ENCODE measurements around the gene KDM4C.

KDM4C gene

DNA sequence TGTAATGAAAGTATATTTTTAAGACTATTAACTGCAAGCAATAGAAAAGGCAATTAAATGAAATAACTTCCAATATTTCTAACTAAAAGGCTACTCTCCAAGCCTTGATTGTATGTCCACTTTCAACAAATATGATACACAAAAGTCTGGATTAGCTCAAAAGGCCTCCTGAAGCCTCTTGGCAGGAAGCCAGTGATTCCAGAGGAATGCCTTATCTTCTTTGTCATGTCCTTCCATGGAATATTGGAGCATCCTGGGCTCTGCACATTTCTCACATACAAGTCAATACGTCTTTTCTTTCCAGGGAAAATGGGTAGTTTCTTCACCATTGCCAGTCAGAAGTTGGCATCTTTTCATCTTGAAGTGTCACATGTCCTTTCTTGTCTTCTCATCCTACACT is 357.8 kb downstream of the KDM4C start:
- no peak for DNase-seq

DNA sequence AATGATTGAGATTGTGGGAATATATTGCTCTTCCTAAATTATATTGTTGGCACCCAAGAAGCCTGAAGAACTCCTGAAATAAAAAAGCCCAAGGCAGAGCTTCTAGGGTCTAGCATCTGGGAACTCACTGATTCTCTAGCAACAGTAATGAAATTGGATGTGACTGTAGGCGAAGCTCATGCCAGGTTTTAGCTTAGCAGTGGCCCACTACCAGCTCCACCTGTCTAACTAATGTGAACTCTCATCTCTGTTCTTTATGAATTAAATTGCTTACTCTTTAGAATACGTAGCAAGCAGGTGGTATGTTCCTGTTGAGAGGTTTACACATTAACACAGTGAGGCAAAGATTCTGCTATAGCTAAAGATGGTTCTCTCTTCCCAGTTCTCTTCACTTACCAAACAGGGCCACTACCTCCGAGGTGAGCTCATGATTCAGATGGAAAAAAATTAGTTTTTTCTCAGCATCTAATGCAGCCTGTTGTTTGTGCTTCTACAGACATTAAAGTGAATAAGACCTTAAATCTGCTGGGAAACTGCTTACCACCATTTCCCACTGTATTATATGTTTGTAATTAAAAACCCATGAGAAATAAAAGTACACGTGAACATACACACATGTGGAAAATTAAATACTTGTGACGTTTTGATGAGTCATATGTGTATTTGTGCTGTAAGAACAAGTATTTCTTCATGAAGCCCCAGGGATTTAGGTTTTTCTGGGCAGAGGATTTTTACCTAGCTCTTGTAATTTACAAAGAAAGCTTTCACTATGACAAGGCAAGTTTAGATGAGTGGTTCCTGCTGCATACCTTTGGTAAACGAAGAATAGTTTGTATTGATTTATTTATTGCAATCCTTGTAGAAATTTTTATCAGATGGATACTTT is 360.1 kb downstream of the KDM4C start:
- DNase-seq = no peak

DNA sequence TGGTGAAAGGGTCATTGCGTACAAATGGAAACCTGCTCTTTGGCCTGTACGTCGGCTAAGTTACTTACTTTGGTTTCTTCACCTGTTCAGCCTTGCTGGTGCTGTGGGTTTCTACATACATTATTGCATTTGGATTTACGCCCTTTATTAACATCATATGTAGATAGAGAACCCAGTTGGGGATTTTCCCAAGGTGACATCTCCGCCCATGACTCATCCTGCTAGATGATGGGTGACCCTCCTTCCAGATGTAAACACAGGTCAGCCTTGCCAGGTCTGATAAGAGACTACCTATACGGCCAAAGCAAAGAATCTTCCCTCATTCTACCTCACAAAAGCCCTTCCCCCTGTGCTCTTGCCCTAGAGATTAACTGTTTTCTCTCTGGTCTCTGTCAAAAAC is 360.9 kb downstream of the KDM4C start:
- no peak for DNase-seq

DNA sequence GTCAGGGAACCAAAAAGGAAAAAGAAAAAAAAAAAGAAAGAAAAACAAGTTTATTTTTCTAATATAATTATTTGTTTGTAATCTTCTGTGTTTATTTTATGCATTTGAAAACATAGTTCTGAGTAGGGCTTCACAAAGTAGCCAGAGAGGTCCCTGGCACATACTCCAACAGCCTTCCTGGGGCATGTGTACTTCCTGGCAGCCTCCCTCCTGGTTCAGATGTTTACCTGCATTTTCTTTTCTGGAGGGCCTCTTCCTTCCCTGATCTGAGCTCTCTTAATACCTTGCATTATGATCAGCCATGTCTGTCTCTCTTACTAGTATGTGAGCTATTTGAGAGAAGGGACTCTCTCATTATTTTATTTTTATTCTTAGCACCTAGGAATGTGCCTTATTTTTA is 361.8 kb downstream of the KDM4C start:
- no peak for DNase-seq

DNA sequence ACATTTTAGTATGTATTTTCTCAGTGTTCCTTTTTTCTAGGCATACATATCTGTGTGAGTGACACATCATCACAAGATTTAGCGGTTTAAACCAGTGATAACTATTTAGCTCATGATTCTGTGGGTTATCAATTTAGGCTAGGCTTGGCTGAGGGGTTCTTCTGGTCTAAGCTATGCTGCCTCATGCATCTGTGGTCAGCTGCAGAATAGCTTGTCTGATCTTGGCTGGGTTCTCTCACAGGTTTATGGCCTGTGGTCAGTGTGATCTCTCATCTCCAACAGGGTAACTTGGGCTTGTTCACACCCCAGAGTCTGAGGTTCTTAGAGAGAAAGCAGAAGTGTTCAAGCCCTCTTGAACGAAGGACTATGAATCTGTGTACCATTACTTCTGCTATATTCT is 363.3 kb downstream of the KDM4C start:
- peak; percentile 7 to 12 for DNase-seq

DNA sequence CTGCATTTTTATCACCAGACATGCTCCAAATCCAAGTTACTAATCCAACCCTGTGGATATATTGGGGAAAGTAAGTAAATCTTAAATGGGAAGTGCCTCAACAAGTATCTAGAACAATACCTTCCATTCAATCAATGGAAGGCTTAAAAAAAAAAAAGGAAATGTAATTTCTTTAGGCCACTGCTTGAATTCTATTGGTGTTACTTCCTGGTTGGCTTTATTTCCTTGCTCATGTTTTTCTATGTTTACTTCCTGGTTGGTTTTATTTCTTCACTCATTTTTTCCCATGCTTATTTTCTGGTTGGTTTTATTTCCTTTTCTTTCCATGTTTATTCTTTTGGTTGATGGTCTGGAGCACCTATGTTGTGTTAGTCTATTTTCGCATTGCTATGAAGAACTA is 363.9 kb downstream of the KDM4C start:
- no peak for DNase-seq

DNA sequence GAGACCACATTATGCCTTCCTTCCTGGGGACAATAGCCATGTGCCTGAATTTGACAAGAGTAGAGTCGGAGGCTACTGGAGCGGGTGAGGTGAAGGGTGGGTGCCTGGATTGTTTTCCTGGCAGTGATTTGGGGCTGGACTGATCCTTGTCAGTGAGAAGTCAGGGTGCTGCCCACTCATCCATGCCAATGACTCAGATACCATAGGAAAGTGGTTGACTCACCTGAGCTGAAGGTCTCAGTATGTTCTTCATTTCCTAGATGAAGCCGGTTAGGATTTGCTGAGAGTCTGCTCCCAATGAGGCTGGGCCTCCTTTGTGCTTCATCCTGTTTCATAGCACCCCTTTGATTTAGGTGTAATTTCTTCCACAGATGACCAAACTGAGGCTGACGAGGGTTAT is 366.0 kb downstream of the KDM4C start:
- no peak for DNase-seq

DNA sequence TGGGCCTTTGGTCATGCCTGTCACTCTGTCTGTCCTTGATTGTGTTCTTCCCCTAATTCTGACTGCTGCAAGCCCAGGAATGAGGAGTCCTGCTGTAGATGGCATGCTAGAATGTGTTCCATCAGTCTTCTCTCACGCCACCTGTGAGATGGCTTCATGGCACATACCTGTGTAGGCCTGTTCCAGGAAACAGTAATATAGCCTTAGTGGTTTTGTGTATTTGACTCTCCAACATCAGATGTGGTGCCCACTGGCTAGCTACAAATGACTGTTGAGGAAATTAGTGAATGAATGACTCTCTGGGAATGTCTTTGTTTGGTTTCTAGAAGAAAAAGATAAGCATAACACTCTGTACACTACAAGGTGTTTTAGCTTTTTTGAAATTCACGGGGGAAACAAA is 367.5 kb downstream of the KDM4C start:
- no peak for DNase-seq

DNA sequence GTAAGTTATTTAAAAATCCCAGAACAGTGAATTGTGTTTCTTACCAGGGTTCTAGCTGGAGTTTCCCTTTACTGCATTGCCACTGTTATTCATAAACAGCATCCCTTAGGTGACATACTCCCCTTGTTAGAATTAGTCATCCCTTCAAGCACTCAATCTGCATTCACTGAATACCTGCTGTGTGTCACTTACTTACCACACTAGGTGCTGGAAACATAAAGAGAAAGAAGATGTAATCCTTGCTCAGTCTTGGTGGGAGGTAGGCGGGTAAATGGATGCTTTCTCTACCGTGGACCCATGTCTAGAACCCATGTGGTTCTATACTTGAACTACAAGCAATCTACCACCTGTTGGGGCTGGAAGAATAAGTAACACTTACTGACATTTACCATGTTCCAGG is 371.6 kb downstream of the KDM4C start:
- DNase-seq = no peak

DNA sequence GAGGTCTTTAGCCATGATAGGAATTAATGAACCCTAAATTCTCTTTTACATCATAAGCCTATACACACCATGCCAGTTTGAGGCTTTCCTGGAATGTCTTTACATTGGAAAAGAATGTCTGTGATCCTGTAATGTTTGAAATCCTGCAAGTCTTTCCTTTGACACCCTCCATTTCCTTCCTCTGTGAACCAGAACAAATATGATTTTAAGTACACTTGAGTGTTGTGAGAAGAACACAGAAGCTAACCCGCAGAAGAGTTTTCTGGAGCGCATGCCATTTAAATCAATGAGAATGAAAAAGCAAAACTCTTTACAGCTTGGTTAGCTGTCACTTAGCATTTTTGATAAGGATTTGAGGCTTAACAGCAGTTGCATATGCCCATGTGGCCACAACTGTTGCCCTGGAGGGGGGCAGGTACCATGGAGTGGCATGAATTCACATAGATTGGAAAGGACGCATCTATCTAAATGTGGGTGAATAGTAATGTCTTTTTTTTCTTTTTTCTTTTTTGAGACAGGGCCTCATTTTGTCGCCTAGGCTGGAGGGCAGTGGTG is 372.6 kb downstream of the KDM4C start:
- DNase-seq = no peak

DNA sequence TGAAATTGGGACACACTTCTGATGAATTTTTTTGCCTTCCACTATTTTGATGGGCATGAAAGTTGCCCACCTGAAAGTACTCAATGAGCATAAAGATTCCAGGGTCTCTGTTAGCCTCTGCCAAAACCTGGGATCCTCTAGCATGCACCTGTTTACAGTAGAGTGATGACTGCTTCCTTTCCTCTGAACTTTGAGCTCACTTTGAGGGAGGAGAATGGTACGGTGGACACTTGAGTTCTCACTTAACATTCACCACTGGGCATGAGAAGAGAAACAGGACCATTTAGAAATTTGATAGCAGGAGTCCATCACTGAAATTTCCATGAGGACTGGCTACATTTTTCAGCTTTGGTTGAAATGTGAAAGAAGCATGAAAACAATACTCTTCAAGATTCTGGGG is 374.8 kb downstream of the KDM4C start:
- no peak for DNase-seq

DNA sequence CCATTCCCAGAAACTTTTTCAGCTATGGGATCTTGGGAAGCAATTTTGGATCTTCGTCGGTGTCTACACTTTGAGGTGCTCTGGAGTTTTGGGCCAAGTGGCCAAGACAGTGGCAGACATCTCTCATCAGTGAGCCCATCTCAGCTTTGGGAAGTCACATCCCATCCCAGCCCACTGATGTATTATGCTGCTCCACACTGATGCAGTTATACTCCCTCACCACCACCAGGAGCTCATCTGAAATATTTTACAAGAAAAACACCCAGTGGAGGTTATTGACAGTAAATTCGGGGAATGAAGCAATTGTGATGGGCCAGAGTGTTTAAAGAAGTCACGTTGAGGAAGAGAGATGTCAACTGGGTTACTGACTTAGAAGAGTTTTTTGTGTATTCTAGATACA is 378.0 kb downstream of the KDM4C start:
- no peak for DNase-seq

DNA sequence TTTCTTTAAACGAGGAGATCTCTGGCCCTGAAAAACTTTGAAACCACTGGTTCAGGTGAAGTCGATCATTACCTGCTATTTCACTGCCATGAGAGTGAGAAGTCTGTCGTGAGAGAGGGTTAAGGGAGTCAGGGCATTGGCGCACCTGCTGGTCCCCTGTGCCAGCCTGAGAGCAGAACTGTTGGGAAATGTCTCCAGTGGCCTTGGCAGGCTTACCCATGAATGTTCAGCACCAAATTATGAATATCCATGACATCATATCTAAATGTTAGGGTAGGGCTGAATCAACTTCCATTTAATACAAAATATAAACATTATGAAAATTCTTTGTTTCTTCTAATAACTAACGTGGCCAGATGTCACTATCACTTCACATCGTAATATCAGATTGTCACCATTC is 379.3 kb downstream of the KDM4C start:
- no peak for DNase-seq

DNA sequence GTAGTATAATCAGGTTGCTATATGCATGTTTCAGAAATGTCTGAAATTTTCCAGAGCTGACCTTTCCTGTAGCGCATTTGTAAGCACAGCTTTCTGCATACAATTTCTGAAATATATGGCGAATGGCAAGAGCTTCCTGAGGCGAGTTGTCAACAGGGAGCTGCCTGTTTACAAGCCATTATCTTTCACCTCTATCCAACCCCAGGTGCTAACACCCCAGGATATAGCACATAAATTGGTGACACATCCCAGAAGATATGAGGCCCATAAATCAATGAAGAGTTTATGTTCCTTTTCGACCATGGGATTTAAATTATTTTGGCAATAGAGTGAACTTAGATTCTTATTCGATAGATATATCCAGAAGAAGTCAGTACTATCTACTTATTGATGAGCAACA is 379.8 kb downstream of the KDM4C start:
- DNase-seq = no peak

DNA sequence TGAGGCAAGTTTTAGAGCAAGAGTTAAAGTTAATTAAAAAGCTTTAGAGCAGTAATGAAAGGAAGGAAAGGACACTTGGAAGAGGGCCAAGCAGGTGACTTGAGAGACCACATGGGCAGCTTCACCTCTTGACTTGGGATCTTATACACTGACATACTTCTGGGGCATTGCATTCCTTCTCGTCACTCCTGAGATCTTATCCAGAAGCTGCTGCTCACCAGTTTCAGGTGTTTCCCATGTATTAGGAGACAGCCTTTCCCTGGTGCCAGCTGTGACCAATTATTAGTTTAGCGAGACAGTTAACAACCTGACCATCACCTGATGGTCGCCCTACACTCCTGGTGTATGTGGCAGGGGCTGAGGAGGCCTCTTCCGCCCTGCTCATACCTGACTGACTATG is 382.1 kb downstream of the KDM4C start:
- no peak for DNase-seq

DNA sequence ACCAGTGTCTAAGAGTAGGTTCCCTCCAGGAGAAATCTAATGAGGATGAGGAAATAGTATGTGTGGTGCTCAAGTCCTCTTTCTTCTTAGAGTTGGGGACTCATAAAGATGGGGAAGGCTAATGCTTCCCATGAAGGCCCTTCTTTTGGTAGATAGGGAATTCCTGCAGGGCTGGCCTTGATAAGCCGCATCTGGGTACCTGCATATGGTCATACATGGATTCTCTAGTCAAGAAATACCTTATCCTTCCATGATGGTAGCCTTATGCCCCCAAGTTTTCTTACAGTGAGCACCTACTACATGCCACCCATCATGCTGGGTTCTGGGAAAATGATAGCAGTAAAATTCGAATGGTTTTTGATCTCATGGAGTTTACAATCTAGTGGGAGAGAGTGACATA is 382.6 kb downstream of the KDM4C start:
- DNase-seq = no peak

DNA sequence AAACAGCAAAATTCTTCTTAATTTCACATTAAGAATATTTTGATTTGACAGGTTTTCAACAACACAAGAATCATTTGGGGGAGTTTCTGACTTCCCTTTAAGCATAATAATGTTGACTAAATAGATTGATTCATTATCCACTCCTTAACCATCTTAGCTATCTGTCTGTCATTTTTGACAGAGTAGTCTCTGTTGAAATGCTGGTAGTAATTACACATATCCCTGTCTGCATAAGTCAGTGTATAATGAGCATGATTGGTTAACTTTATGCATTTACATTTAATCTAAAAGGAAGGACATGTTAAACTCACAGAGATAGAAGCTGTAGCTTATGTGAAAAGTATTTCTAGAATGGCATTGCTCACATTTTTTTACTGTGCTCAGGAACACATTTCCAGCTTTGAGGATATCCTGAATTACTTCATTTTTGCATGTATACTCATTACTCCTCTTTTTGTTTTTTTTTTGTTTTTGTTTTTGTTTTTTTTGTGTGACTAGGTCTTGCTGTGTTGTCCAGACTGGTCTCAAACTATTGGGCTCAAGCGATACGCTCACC is 385.9 kb downstream of the KDM4C start:
- DNase-seq = no peak

DNA sequence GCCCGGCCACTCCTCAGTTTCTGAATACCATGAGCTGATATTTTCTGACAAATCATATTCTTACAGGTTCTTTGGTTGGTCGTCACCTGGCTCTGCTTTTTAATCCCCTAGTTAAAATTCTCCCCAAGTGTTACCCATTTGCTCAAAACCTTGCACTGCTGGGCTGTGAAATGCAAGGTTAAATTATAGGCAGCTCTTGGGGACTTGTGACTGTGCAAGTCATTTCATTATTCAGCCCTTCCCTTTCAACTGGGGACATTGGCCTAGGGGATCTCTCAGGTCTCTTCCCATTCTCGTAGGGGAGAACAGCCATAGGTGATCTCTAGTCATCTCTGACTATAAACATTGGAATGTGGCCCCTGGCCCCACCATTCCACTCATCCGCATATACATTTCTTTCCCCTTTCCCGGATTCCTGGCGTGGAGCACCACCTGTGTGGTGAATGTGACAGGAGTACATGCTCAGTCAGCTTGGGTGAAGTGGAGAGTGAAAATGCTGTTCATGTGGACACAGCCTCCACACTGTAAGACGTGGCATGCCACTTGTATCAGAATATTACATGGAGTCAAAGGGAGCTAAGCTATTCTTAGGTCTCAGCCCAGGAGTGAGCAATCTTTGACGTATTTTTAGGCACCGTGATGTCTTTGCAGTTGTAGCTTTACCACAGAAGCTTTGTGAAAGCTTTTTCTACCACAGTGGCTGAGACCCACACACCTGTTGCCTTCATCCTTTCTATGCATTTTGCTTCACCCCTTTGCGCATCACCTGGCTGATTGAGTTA is 386.7 kb downstream of the KDM4C start:
- DNase-seq = no peak

DNA sequence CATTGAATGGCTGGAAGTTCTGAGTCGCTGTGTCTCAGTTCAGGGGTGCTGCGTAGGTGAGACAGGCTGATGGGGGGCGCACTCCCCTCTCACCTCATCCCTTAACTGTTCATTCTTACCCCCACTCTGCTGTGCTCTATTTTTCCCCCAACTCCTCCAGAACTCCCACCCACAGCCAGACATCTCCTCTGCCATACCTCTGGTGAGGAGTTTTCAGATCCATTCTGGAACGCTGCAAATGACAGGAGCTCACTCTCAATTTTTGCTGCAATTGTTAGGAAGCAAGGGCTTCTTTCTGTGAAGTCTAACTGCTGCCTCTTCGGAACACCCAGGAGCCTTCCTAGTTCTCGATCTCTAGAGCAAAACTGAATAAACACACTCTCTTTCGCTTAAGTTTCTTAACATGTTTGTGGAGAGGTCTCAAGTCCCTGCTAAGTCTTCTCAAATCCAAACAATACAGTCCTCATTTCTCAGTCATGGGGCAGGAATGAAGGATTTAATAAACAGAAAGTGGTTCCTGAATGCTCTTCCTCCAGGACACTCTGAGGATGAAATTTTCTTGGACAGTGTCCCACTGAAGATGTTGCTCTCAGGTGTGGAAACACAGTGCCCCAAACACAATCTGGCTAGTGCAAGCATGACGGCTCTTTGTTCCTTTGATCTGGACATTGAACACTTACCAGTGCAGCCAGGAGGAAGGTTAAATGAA is 387.7 kb downstream of the KDM4C start:
- DNase-seq = no peak

DNA sequence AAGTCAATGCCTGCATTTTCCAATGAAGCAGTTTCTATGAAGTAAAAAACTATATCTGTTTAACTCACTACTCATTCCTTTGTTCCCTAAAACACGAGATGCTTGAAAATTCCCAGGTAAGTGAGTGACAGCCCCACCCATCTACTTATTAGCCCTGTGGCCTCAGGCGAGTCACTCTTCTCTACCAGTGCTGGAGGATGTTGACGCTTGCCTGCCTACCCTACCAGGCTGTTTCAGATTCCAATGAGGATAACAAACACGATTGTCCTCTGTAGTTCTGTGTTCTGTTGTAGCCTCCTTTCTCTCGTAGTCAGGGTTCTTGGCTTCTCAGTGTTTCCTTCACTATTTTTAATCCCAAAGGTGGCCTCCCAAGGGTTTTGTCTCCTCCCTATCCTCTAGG is 388.8 kb downstream of the KDM4C start:
- no peak for DNase-seq

DNA sequence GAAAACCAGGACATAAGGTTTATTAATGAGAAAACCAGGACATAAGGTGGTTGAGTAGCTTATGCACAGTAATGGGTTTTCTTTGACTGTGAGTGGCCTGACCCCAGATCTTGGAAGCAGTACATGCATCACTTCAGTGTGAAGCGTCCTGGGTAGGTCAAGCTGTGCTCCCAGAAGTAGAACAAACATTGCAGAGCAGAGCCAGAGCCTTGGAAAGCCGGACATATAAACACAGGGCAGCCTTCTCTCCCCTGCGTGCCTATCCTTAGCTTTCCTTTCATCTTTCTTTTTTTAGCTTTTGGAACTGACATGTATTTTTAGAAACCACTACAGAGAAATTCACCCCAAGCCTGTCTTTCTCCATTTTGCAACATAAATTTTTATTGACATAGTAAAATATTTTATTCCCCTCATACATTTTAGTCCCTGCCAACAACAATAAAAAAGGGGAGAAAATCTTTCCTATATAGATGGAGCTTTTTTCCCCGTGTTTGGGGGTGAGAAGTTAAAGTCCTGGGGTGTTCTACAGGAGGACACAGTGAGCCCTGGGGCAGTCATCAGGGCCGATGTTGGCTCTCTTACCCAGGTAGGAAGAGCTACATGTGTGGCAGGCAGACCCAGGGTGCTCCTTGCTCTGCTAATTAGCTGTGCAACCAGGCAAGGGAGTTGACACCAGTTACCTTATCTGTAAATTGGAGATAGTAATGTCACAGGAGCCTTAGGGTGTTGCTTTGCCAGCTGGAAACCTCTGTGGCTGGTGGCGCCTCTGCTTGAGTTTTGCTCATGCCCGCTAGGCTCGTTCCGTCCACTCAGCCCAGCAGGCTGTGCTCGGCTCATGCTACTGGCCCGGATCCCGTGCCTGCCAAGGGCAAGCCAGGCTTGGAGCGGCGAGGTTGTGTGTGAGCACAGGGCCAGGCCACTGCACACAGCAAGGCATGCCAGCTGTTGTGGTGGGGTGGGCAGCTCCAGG is 389.6 kb downstream of the KDM4C start:
- no peak for DNase-seq

DNA sequence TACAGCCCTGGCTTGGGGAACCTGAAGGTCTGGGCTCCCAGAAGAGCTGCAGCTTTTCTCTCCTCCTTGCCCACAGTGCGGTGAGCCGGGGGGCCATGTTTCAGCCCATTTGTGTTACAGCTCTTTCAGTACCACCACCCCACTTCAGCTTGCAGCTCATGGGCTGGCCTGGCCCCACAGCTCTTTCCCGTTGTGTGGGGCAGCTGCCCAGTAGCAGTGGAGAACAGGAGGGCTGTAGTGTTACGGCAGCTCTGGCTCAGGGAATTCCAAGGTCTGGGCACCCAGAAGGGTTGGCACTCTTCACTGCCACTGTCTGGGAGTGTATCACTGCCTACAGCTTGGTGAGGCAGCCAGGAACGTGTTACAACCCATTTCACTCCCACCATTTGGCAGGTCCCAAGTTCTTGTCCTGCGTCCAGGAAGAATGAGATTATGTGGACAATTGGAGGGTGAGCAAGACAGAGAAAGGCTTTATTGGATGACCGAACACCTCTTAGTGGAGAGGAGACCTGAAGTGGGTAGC is 390.5 kb downstream of the KDM4C start:
- no peak for DNase-seq

All from CD4-positive, alpha-beta T cell treated with Interleukin-4 for 1 hour (primary cell).